ENCODE measurements around the gene SLC25A42. TPM values are rescaled to one million over a fixed set of nuclear protein-coding genes. Genes with fewer than 3 reads are reported as not detected.
A peak's percentile ranks its signal among the peaks of the same experiment; 100 is the strongest.

The SLC25A42 gene
- total RNA-seq, 1 experiment from 2014 or later: 8.0 TPM

DNA sequence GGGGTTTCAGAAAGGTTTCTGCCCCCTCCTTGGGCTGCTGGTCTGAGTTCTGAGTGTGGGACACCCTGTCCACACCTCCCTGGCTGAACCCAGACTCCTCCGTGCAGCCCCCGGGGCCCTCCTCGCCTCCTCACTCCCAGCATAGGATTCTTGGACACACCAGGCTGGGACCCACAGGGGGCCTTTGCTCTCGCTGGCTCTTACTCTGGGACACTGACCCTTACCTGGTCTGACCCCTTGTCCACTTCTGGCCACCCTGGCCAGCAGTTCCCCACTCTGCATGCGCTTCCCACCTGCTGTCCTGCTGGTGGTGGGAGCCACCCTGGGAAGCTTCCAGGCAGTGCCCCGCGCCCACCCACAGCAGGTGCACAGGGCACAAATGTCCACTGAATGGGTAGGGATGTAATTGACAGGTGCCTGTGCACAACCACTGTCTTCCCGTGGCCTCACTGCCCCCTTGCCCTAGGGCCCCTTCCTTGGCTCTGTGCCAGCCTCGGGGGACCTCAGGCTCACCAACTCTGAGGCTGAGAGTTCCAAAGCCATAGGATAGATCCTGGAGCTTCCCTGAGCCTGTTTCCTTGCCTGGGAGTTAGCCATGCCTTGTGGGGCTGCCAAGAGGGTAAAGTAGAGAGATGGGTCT is 7.0 kb upstream of the SLC25A42 start:
- Histone ChIP-seq H3K27me3 (no peaks in the 10 kb centered on the region), H3K9me3 (replicated peaks) (no peaks in the 10 kb centered on the region), H3K4me3 (no peak overlapping the region), H3K36me3 (peaks cover 35% of the 10 kb centered on the region), H3K4me1 (no peaks in the 10 kb centered on the region), H3K27ac (no peak overlapping the region)
- DNase-seq: no peak

DNA sequence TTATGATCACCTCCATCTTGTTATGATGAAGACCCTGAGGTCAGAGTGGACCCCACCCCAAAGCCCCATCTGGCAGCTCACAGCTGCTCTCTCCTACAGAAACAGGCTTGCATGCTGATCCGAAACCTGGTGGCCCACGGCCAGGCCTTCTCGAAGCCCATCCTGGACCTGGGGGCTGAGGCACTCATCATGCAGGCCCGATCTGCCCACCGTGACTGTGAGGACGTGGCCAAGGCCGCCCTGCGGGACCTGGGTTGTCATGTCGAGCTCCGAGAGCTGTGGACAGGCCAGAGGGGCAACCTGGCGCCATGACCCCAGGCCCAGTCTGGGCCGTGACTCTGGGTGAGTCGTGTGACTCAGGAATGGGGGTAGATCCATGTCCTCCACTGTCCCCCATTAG is 6.5 kb upstream of the SLC25A42 start:
- peaks cover 4% of the 10 kb centered on the region for H3K4me1 ChIP-seq
- no peak overlapping the region for H3K27ac ChIP-seq
- no peak overlapping the region for H3K4me3 ChIP-seq
- DNase-seq: no peak
- H3K36me3 ChIP-seq: peaks cover 29% of the 10 kb centered on the region
- no peaks in the 10 kb centered on the region for H3K27me3 ChIP-seq
- no peaks in the 10 kb centered on the region for H3K9me3 ChIP-seq (replicated peaks)

DNA sequence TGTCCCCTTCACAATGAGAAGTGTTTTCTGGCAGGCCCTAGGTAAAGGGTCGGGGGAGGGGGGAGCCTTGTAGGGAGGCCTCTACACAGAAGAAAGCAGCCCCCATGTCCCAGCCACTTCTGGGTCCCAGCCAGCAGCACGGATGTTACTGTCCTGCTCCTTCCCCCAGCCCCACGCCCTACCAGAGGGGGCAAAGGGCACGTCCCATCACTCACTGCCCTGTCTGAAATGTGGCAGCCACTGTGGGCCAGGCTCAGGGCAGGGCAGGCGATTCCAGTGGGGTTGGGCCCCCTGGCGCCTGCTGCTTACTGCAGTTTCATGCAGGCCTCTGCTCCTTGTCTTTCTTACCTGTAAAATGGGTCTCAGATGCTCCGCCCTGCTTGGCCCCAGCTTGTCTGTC is 6.1 kb upstream of the SLC25A42 start:
- no peak overlapping the region for H3K27ac ChIP-seq
- no peak for DNase-seq
- H3K36me3 ChIP-seq: peaks cover 27% of the 10 kb centered on the region
- no peak overlapping the region for H3K4me3 ChIP-seq
- H3K9me3 ChIP-seq (replicated peaks): no peaks in the 10 kb centered on the region
- H3K27me3 ChIP-seq: no peaks in the 10 kb centered on the region
- H3K4me1 ChIP-seq: peaks cover 8% of the 10 kb centered on the region

DNA sequence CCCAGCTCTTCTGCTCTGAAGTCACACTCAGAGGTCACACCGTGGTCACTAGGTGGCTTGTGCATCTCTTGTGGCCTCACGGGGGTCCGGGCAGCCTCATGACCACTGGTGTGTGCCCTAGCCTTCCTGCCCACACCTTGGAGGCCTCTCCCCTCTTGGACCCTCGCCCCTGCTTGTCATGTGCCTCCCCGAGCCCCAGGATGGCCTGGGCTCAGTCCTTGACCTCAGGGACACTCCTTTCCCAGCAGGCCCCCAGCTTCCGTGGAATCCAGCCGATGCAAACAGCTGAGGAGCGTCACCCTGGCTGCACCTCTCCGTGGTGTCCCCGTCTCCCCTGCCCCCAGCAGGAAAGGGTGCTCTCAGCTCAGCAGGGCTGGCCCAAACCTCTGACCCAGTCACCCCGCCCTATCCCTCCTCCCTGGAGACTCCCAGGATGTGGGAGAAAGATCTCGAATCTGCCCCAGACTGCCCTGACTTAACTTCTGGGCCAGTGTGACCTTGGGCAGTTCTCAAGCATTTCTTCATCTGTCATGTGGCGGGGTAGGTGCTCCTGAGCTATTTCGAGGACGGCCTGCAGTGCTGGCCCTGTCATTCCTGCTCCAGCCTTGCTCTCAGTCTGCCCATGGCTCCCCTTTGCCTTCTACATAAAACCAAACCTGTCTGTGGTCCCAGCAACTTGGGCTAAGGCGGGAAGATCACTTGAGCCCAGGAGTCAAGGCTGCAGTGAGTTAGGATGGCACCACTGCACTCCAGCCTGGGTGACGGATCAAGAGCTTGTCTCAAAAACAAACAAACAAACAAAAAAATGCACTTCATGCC is 4.6 kb upstream of the SLC25A42 start:
- Histone ChIP-seq H3K27me3 (no peaks in the 10 kb centered on the region), H3K4me3 (no peak overlapping the region), H3K4me1 (peaks cover 10% of the 10 kb centered on the region), H3K27ac (no peak overlapping the region), H3K36me3 (peaks cover 19% of the 10 kb centered on the region), H3K9me3 (replicated peaks) (no peaks in the 10 kb centered on the region)
- no peak for DNase-seq

DNA sequence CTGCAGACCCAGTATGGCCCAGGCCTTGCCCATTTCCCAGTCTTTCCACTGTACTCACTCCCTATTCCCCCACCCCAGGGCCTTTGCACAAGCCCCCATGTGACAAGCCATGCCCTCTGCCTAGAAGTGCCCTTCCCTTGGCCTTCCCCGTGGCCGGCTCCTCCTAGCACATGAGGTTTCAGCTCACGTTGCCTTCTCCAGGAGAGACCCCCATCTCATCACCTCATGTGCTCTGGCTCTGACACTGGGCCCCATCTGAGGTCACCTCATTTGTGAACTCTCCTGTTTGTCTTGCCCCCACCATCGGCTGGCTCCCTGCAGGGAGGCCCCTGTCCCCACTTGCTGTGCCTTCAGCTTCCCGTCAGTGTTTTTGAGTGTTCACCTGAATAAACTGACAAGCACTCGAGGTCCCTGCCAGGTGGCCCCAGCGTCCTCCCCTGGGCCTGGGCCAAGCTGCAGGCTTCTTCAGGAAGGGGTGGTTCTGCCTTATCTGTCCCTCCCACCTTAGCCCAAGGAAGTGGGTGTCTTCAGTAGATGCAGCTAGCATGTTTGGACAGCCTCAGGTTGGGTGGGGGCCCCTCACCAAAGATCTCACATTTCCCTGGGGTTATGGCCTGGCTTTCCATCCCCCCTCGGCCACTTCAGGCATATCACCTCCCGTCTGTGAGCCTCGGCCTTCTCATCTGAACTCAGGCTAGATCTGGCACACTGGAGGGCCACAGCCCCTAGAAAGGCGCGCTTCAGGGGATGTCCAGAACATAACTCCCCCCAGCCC is 3.8 kb upstream of the SLC25A42 start:
- peaks cover 13% of the 10 kb centered on the region for H3K36me3 ChIP-seq
- H3K9me3 ChIP-seq (replicated peaks): no peaks in the 10 kb centered on the region
- no peak overlapping the region for H3K4me3 ChIP-seq
- H3K4me1 ChIP-seq: peaks cover 10% of the 10 kb centered on the region
- H3K27me3 ChIP-seq: no peaks in the 10 kb centered on the region
- H3K27ac ChIP-seq: no peak overlapping the region
- DNase-seq: no peak

DNA sequence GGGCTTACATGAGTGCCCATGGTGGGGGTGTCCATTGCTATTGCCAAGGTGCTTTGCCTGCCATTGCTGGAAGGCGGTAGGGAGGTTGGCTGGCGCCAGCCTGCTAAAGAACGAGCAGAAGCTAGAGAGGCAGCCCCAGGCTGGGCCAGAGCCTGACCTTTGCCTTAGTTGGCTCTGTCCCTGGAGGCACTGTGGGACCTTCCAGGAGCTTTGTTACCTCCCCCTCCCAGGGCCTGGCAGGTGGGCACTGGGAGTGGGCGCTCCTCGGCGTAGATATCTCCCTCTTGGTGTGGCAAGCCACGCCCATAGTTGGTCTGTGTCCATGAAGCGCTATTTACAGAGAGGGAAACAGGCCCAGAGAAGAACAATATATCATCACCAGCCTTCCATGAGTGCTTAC is 2.3 kb upstream of the SLC25A42 start:
- no peak for DNase-seq
- Histone ChIP-seq H3K36me3 (0 out of 2 replicates have a peak, but pooled peaks cover 10% of the 10 kb centered on the region), H3K4me3 (no peak overlapping the region), H3K4me1 (peaks cover 10% of the 10 kb centered on the region), H3K9me3 (replicated peaks) (no peaks in the 10 kb centered on the region), H3K27me3 (no peaks in the 10 kb centered on the region), H3K27ac (no peak overlapping the region)

DNA sequence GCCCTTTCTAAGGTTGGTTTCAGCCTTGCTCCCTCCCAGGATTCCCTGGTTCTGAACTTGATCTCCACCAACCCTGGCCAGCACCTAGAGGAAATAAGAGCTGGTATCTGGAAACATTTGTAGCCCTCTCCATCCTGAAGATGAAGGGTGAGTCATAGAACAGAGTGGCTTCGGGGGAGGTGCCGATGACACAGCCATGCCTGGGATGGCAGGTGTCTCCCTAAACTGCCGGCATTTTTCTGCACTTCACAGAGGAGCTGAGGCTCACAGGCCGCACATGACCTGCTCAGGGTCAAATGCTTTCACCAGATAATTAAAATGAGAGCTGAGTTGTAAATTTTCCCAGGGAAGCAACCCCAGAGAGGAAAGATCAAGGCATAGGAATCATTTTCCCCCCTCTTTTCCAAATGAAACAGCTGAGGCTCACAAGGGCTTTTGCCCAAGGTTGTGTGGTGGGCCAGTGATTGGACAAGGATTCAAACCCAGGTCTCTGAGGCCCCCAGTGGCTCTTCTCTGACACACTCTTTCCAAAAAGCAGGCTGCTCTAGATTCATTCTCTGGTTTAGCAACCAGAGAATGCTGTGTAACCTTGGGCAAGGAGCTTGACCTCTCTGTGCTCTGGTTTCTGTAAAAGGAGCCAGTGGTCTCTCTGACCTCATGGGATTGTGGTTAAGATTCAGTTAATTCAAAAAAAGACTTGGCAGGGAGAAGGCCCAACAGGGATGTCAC is 1.2 kb upstream of the SLC25A42 start:
- Histone ChIP-seq H3K4me3 (peak overlapping the region; percentile 45), H3K36me3 (no peaks in the 10 kb centered on the region), H3K4me1 (peaks cover 10% of the 10 kb centered on the region), H3K27ac (peak overlapping the region; percentile 4; the same call in 1 of the 2 replicates), H3K9me3 (replicated peaks) (no peaks in the 10 kb centered on the region), H3K27me3 (no peaks in the 10 kb centered on the region)
- peak; percentile 51 to 61 for DNase-seq

DNA sequence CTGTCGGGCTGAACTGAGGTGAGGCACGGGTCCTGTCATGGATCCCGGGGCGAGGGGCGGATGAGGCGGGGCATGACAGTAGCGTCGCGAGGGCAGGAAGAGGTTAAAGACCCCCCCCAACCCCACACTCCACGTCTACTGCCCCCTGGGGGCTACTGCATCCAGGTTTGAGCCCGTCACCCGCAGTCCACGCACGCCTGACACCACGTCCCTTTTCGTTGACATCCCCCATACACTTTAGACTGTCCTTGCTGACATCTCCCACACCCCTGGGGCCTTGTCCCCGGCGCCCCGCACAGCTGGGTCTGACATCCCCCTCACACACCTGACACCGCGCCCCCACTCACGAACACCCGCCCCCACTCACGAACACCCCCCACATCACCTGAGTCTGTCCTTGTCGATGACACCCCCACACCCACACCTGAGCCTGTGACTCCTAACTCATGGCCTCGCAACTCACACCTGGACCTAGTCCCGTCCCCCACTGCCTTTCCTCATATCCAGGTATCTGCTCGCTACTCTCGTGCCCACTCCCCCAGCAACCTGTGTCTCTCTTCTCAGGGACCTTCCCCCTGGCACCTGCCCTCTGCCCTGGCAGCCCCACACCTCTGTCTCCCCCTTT is 416 bp downstream of the SLC25A42 start:
- DNase-seq: no peak
- H3K4me3 ChIP-seq: peak overlapping the region; percentile 56
- H3K27ac ChIP-seq: no peak overlapping the region
- no peaks in the 10 kb centered on the region for H3K36me3 ChIP-seq
- H3K27me3 ChIP-seq: no peaks in the 10 kb centered on the region
- no peaks in the 10 kb centered on the region for H3K9me3 ChIP-seq (replicated peaks)
- H3K4me1 ChIP-seq: peaks cover 10% of the 10 kb centered on the region

DNA sequence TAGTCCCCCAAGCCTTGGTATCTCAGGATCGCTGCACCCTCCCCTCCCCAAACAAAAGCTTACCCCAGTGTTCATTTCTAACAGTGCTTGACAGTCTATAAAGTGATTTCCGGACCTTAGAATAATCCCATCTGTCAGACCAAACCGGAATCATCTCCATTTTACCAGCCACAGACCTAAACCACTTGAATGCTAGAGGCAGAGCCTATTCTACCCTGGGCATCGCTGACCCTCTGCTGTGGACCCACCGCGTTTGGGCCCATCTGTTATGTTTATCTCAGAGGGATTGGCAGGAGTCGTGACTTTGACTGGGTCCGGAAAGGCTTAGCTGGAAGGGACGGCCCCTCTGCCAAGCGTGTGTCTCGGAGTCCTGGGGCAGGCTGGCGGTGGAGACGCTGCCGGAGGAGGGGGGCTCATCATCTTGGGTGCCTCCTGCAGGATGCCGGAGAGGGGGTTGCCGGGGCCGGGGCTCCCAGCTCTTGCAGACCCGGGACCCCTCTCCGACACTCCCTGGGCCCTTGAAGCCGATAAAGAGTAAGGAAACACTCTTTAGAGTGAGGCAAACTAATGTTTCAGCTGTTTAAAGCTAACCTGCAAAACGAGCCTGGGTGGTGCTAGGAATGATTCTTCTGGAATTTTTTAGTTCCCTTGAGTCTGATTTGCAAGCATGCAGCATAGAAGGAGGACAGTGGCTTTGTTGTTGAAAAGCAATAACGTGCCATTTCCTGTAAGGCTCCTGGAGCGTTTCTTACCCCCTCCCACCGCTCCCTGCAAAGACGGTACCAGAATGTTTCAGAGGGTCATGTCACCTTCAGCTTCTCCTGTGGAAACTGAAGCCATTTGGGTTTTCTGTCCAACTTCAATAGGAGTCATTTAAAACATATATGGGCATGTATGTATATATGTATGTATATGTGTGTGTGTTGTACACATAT is 1.3 kb downstream of the SLC25A42 start:
- no peaks in the 10 kb centered on the region for H3K27me3 ChIP-seq
- H3K27ac ChIP-seq: no peak overlapping the region
- H3K4me3 ChIP-seq: peak overlapping the region; percentile 56
- H3K9me3 ChIP-seq (replicated peaks): no peaks in the 10 kb centered on the region
- H3K4me1 ChIP-seq: peaks cover 10% of the 10 kb centered on the region
- H3K36me3 ChIP-seq: no peaks in the 10 kb centered on the region
- peak in 1 of 2 experiments; percentile 32 for DNase-seq

DNA sequence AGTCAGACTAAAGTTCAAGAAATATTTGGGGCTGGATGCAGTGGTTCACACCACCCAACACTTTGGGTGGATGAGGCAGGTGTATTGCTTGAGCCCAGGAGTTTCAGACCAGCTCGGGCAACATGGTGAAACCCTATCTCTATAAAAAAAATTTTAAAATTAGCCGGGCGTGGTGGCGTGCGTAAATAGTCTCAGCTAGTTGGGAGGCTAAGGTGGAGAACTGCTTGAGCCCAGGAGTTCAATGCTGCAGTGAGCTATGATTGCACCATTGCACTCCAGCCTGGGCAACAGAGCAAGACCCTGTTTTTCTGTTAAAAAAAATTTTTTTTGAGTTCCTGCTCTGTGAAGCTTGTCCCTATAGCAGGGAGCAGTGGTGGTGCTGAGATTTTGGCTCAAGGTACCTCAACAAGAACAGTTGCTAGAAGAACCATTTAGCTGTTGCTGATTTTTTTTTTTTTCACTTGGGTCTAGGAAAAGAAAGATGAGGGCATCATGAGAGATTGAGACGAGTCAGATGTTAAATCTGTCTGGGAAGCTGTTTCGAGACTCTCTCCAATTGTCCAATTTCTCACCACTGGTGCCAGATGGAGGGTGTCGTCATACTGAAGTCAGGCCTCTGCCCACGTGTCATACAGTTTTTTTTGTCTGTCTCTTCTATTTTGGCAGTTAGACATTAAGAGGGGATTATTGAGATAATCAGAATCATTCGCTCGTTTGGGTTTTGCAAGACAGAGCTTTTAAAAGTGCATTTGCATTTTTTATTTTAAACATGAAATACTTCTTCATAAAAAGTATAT is 3.7 kb downstream of the SLC25A42 start:
- Histone ChIP-seq H3K9me3 (replicated peaks) (no peaks in the 10 kb centered on the region), H3K27ac (no peak overlapping the region), H3K4me3 (no peak overlapping the region), H3K36me3 (no peaks in the 10 kb centered on the region), H3K27me3 (no peaks in the 10 kb centered on the region), H3K4me1 (peaks cover 4% of the 10 kb centered on the region)
- DNase-seq: no peak

DNA sequence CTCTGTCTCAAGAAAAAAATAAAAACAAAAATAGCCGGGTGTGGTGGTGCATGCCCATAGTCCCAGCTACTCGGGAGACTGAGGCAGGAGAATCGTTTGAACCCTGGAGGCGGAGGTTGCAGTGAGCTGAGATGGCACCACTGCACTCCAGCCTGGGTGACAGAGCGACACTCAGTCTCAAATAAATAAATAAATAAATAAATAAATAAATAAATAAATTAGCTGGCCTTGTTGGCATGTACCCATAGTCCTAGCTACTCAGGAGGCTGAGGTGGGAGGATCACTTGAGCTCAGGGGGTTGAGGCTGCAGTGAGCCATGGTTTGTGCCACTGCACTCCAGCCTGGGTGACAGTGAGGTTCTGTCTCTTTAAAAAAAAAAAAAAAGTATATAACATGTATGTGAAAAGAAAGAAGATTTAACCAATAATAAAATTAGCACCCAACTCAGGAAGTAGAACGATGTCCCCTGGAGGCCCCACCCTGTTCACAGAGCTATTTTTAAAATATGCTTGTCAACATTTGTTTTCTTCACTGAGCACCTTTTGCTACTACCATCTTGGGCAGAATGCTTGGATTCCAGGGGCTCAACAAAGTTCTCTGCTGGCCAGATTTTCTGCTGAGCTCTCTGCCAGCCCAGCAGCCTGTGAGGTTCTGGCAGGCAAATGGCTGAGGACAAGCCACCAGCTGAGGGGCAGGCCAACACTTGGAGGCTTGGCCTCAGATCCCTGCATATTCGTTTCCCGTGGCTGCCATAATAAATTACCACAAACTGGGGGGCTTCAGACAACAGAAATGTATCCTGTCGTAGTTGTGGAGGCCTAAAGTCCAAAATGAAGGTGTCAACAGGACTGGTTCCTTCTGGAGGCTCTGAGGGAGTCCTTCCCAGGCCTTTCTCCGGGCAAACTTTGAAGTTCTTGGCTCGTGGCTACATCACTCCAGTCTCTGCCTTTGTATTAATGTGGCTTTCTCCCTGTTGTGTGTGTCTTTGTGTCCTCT is 5.2 kb downstream of the SLC25A42 start:
- no peaks in the 10 kb centered on the region for H3K27me3 ChIP-seq
- H3K4me1 ChIP-seq: peaks cover 5% of the 10 kb centered on the region
- H3K4me3 ChIP-seq: no peak overlapping the region
- H3K36me3 ChIP-seq: no peaks in the 10 kb centered on the region
- no peaks in the 10 kb centered on the region for H3K9me3 ChIP-seq (replicated peaks)
- H3K27ac ChIP-seq: no peak overlapping the region
- no peak for DNase-seq

DNA sequence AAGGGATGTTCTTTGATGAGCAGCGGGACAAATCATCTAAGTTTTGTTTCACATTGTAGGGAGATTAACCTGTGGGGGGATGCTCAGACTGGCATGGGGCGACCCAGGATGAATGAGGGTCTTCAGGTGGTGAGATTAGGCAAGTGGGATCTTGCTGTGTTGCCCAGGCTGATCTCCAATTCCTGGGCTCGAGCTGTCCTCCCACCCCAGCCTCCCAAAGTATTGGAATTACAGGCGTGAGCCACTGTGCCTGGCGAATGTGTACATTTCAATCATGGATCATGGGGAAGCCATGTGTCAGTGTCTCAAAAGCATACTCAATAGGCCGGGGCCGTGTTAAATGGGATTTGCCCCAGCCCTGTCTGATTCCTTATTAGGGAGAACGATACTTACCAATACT is 8.1 kb downstream of the SLC25A42 start:
- H3K27me3 ChIP-seq: no peaks in the 10 kb centered on the region
- H3K27ac ChIP-seq: no peak overlapping the region
- DNase-seq: no peak
- H3K9me3 ChIP-seq (replicated peaks): no peaks in the 10 kb centered on the region
- peaks cover 11% of the 10 kb centered on the region; the same call in 1 of the 2 replicates for H3K4me1 ChIP-seq
- no peaks in the 10 kb centered on the region for H3K36me3 ChIP-seq
- no peak overlapping the region for H3K4me3 ChIP-seq
